Natural killer cell (primary cell): ENCODE results near the gene GRID1. TPM values are rescaled to one million over a fixed set of nuclear protein-coding genes. Genes with fewer than 3 reads are reported as not detected.

Source experiments
- ATAC-seq, 3 donors: fragments of 150-1000 bp in 2 of 3; fragments of 200-7000 bp in 1 of 3; cut with Tn5 transposase; 1 replicate in 1 of 3; 2 replicates in 2 of 3; pipeline ENCODE4 v1.10.0; 2021; ENCODE audit warnings: mild to moderate bottlenecking in 2 of 3, moderate library complexity in 2 of 3
- DNase-seq, 2 donors: peaks; one replicate each; pipeline versions ENCODE4 v3.0.0 to v3.0.0-alpha.2; 2013 to 2021; ENCODE audit warnings: mixed read lengths in 1 of 2
- H3K27ac ChIP-seq: one replicate; pipeline ENCODE4 v1.5.1; 2013; ENCODE audit warnings: mild to moderate bottlenecking, low read length
- H3K27me3 ChIP-seq: one replicate; pipeline ENCODE4 v1.6.1; 2013; ENCODE audit warnings: low read length; ENCODE audit not compliant: control insufficient read depth, insufficient read depth
- H3K36me3 ChIP-seq: one replicate; pipeline ENCODE4 v1.6.1; 2013; ENCODE audit warnings: low read length; ENCODE audit not compliant: control insufficient read depth, insufficient read depth
- H3K4me1 ChIP-seq: one replicate; pipeline ENCODE4 v1.6.1; 2013; ENCODE audit warnings: low read length; ENCODE audit not compliant: control insufficient read depth, insufficient read depth
- H3K4me3 ChIP-seq: one replicate; pipeline ENCODE4 v1.5.1; 2013; ENCODE audit warnings: low read length
- H3K9me3 ChIP-seq: one replicate; pipeline ENCODE4 v1.6.1; 2013; ENCODE audit warnings: low read length; ENCODE audit not compliant: control insufficient read depth, insufficient read depth
- H3K27ac Mint-ChIP-seq, 2 donors: one replicate each; pipeline ENCODE4 v1.8.0; 2022; ENCODE audit warnings: mild to moderate bottlenecking in 2 of 2, mixed read lengths in 2 of 2, moderate library complexity in 1 of 2
- H3K27me3 Mint-ChIP-seq, 2 donors: one replicate each; pipeline ENCODE4 v1.8.0; 2022; ENCODE audit warnings: low read depth in 2 of 2, mixed read lengths in 2 of 2
- H3K36me3 Mint-ChIP-seq: one replicate; pipeline ENCODE4 v1.8.0; 2022; ENCODE audit warnings: mixed read lengths
- H3K4me1 Mint-ChIP-seq, 2 donors: one replicate each; pipeline ENCODE4 v1.8.0; 2022; ENCODE audit warnings: mixed read lengths in 2 of 2
- H3K4me3 Mint-ChIP-seq: one replicate; pipeline ENCODE4 v1.8.0; 2022; ENCODE audit warnings: mild to moderate bottlenecking, moderate library complexity, mixed read lengths
- H3K9me3 Mint-ChIP-seq, 2 donors: one replicate each; pipeline ENCODE4 v1.8.0; 2022; ENCODE audit warnings: mixed read lengths in 2 of 2
- WGBS: methylation state at CpG from one replicate; pipeline ENCODE4 v1.1.7; 2013; ENCODE audit warnings: missing lambda C conversion rate; ENCODE audit not compliant: insufficient coverage; 5-methylcytosine and 5-hydroxymethylcytosine counted together
- intact Hi-C: fragments of 100-400 bp; cut with micrococcal nuclease; formaldehyde crosslinking; loops from one replicate; pipeline ENCODE4 v1.14.2; 2022
- total RNA-seq, 4 donors: library from RNA; stranded (reverse); fragments of 120-200 nt in 1 of 4; gene quantifications; one replicate each; pipeline versions ENCODE4 v1.2.3 to v1.2.4, GENCODE V29; 2013 to 2022
- TF ChIP-seq, protein P1 (sequence below): fragments of 200-600 bp; IDR thresholded peaks from one replicate; pipeline ENCODE4 v1.8.0; 2022; ENCODE audit warnings: antibody characterized with exemption

Gene GRID1
- total RNA-seq, 3 donors from 2014 or later (not counting 1 experiment from before 2014, with no cell fraction given) = not detected

DNA sequence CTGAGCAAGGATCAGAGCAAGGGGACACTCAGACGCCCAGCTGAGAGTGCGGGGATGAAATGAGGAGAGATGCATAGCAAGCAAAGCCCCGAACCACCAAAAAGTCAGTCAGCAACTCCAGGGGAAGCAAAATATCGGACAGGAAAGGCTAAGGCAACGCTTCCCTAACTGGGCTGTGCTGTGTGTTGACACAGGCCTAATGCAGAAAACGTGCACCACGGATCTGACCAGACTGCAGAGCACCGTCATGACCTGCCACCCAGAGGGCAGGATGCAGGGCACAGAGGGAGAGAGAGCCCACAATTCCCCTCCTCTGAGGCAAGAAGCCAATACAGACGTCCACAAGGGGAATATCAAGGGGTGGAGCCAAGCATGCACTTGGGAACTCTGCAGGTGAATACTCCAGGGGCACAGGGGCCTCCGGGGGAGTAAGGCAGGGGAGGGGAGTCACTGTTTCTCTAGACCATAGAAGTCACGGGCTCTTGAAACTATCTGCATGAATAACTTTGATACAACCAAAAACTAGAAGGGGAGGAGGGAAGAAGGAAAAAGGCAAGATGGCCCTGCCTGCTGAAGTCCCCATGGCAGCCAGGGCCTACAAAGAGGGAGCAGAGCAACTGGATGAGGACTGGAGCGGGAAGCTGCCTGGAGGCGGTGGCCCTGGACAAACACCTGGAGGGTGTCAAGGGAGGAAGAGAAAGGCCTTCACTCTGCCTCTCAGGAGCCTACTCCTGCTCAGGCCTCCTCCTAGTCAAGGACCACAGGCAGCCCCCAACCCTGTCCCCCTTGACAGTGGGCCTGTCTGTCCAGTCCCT lies 26.2 kb downstream of the GRID1 start:
- no peak for DNase-seq
- Mint-ChIP-seq H3K4me1 (no peaks in the 10 kb centered on the region), H3K27ac (no peak overlapping the region), H3K36me3 (no peaks in the 10 kb centered on the region), H3K9me3 (no peaks in the 10 kb centered on the region), H3K4me3 (no peak overlapping the region), H3K27me3 (no peaks in the 10 kb centered on the region)
- Histone ChIP-seq H3K9me3 (no peaks in the 10 kb centered on the region), H3K27ac (no peak overlapping the region), H3K4me1 (no peaks in the 10 kb centered on the region), H3K4me3 (no peak overlapping the region), H3K36me3 (no peaks in the 10 kb centered on the region), H3K27me3 (no peaks in the 10 kb centered on the region)
- intact Hi-C loops = no loop called here
- WGBS = 68% methylated on average over 13 of the region's 13 CpGs
- TF ChIP-seq, protein P1, sequence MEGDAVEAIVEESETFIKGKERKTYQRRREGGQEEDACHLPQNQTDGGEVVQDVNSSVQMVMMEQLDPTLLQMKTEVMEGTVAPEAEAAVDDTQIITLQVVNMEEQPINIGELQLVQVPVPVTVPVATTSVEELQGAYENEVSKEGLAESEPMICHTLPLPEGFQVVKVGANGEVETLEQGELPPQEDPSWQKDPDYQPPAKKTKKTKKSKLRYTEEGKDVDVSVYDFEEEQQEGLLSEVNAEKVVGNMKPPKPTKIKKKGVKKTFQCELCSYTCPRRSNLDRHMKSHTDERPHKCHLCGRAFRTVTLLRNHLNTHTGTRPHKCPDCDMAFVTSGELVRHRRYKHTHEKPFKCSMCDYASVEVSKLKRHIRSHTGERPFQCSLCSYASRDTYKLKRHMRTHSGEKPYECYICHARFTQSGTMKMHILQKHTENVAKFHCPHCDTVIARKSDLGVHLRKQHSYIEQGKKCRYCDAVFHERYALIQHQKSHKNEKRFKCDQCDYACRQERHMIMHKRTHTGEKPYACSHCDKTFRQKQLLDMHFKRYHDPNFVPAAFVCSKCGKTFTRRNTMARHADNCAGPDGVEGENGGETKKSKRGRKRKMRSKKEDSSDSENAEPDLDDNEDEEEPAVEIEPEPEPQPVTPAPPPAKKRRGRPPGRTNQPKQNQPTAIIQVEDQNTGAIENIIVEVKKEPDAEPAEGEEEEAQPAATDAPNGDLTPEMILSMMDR = no peak
- ATAC-seq = no peak

DNA sequence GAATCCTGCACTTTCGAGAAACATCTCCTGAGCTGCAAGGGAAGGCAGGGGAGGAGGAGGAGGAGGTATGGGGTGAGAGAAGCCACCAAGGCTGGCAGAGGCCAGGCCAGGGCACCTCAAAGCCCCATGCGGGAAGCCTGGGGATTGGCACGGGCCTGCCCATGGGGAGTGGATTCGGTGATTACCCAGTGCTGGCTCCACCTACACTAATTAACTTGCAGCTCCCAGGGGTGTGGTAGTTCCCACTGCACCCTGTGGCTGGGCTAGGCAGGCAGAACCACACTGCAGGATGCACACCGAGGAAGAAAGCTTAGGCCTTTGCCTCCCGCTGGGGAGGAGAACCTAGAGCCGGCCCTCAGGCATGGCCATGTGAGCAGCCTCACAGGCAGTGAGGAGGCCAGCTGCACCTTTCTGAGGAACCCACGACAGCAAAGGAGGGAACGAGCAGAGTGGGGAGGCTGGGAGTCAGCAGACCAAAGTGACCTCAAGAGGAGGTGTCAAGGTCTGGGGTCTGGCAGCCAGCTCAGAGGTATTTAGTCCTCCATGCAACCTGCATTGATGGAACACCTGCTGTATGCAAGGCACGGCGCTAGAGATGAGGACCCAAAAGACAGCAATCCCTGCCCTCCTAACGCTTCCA lies 27.2 kb downstream of the GRID1 start:
- H3K4me3 ChIP-seq = no peak overlapping the region
- no peaks in the 10 kb centered on the region for H3K36me3 Mint-ChIP-seq

DNA sequence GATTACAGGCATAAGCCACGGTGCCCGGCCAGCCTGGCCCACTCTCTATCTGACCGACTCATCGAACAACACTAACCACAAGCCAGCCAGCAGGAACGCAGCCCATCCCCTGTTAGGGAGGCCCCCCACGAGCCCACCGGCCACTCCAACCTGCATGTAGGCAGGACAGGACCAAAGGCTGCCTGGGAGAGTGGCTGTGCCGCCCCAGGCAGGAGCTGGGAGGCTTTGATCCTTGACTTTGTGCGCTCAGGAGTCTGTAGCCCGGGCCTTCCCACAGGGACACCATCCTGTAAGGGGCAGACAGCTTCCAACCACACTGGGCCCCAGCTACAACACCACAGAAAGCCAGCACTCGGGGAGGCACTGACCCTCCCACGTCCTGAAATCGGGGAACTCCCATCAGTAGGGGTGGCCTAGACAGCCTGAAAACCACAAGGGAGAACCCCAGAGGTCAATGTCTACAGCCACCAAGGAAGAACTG lies 29.4 kb downstream of the GRID1 start:
- 76% methylated on average over 13 of the region's 13 CpGs for WGBS
- H3K27me3 ChIP-seq = no peaks in the 10 kb centered on the region
- Mint-ChIP-seq H3K9me3 (no peaks in the 10 kb centered on the region), H3K4me3 (no peak overlapping the region), H3K4me1 (no peaks in the 10 kb centered on the region), H3K27me3 (peaks cover 5 to 12% of the 10 kb centered on the region in 2 donors), H3K36me3 (no peaks in the 10 kb centered on the region), H3K27ac (no peak overlapping the region)
- no peaks in the 10 kb centered on the region for H3K4me1 ChIP-seq
- no peak for DNase-seq
- H3K9me3 ChIP-seq = no peaks in the 10 kb centered on the region
- ATAC-seq = no peak
- intact Hi-C loops = no loop called here
- H3K4me3 ChIP-seq = no peak overlapping the region
- H3K36me3 ChIP-seq = no peaks in the 10 kb centered on the region
- H3K27ac ChIP-seq = no peak overlapping the region
- TF ChIP-seq, protein P1 = no peak

More for the DNA sequence above, 27.2 kb downstream of the GRID1 start:
- H3K27ac Mint-ChIP-seq = no peak overlapping the region
- Histone ChIP-seq H3K27me3 (no peaks in the 10 kb centered on the region), H3K4me1 (no peaks in the 10 kb centered on the region), H3K9me3 (no peaks in the 10 kb centered on the region), H3K27ac (no peak overlapping the region), H3K36me3 (no peaks in the 10 kb centered on the region)
- ATAC-seq (no peak), DNase-seq (no peak)
- TF ChIP-seq, protein P1 = no peak
- intact Hi-C loops = no loop called here
- no peak overlapping the region for H3K4me3 Mint-ChIP-seq
- no peaks in the 10 kb centered on the region for H3K9me3 Mint-ChIP-seq
- WGBS = 77% methylated on average over 12 of the region's 12 CpGs
- no peaks in the 10 kb centered on the region for H3K4me1 Mint-ChIP-seq
- H3K27me3 Mint-ChIP-seq = no peaks in the 10 kb centered on the region
